BE2C (cell line): ENCODE data around the gene WDFY3.

Experiments used
- DNase-seq: peaks from one replicate; pipeline ENCODE4 v3.0.0-alpha.2; 2020
- H3K27me3 ChIP-seq: fragments of 250-450 bp; sonication (Bioruptor Pico); 2 replicates; pipeline ENCODE4 v1.5.1; 2020; ENCODE audit warnings: mild to moderate bottlenecking
- H3K36me3 ChIP-seq: fragments of 250-450 bp; sonication (Bioruptor Pico); 2 replicates; pipeline ENCODE4 v1.5.1; 2020; ENCODE audit warnings: mild to moderate bottlenecking
- H3K4me1 ChIP-seq: fragments of 250-450 bp; sonication (Bioruptor Pico); 2 replicates; pipeline ENCODE4 v1.5.1; 2020
- H3K4me3 ChIP-seq: 2 replicates; pipeline ENCODE4 v1.5.1; 2011; ENCODE audit warnings: low read depth, low read length
- H3K9me3 ChIP-seq: fragments of 250-450 bp; sonication (Bioruptor Pico); 2 replicates; pipeline ENCODE4 v1.5.1; 2020
- CTCF ChIP-seq: IDR thresholded peaks from 2 replicates; pipeline ENCODE4 v1.5.1; 2012; ENCODE audit warnings: mild to moderate bottlenecking, low read depth, low read length

The WDFY3 gene

GRCh38 chr4:84940960-84941359 is 25.5 kb downstream of the WDFY3 start:
- Histone ChIP-seq H3K36me3 (no peaks in the 10 kb centered on the region), H3K27me3 (no peaks in the 10 kb centered on the region), H3K4me3 (no peak overlapping the region), H3K4me1 (no peaks in the 10 kb centered on the region; the same call in 1 of the 2 replicates), H3K9me3 (no peaks in the 10 kb centered on the region; the same call in 1 of the 2 replicates)
- DNase-seq: no peak
- TF ChIP-seq CTCF: no peak

GRCh38 chr4:84939113-84939512 is 27.4 kb downstream of the WDFY3 start:
- Histone ChIP-seq H3K36me3 (no peaks in the 10 kb centered on the region; the same call in 1 of the 2 replicates), H3K27me3 (no peaks in the 10 kb centered on the region), H3K4me3 (no peak overlapping the region), H3K4me1 (no peaks in the 10 kb centered on the region), H3K9me3 (no peaks in the 10 kb centered on the region)
- no peak for TF ChIP-seq CTCF
- no peak for DNase-seq

GRCh38 chr4:84938316-84938715 is 28.2 kb downstream of the WDFY3 start:
- Histone ChIP-seq H3K4me3 (no peak overlapping the region), H3K9me3 (no peaks in the 10 kb centered on the region), H3K27me3 (no peaks in the 10 kb centered on the region), H3K4me1 (no peaks in the 10 kb centered on the region), H3K36me3 (no peaks in the 10 kb centered on the region; the same call in 1 of the 2 replicates)
- no peak for TF ChIP-seq CTCF
- no peak for DNase-seq

GRCh38 chr4:84937381-84937977 is 29.0 kb downstream of the WDFY3 start:
- H3K27me3 ChIP-seq: no peaks in the 10 kb centered on the region
- H3K4me1 ChIP-seq: no peaks in the 10 kb centered on the region
- no peak for DNase-seq
- TF ChIP-seq CTCF: no peak
- no peaks in the 10 kb centered on the region; the same call in 1 of the 2 replicates for H3K36me3 ChIP-seq
- H3K9me3 ChIP-seq: no peaks in the 10 kb centered on the region
- no peak overlapping the region for H3K4me3 ChIP-seq

- no peak overlapping the region for H3K4me3 ChIP-seq
- H3K9me3 ChIP-seq: no peaks in the 10 kb centered on the region
- H3K4me1 ChIP-seq: no peaks in the 10 kb centered on the region
- no peaks in the 10 kb centered on the region for H3K27me3 ChIP-seq
- DNase-seq: no peak
- TF ChIP-seq CTCF: no peak
- H3K36me3 ChIP-seq: peaks cover 2% of the 10 kb centered on the region; the same call in 1 of the 2 replicates
These were observed 30.4 kb downstream of the WDFY3 start for GRCh38 chr4:84936123-84936522.

- TF ChIP-seq CTCF: no peak
These were observed 34.0 kb downstream of the WDFY3 start for GRCh38 chr4:84932462-84932861.

More at GRCh38 chr4:84932462-84932861, 34.0 kb downstream of the WDFY3 start:
- no peaks in the 10 kb centered on the region for H3K4me1 ChIP-seq
- no peak for DNase-seq
- no peaks in the 10 kb centered on the region for H3K9me3 ChIP-seq
- peaks cover 12% of the 10 kb centered on the region for H3K36me3 ChIP-seq
- H3K27me3 ChIP-seq: no peaks in the 10 kb centered on the region
- no peak overlapping the region for H3K4me3 ChIP-seq
